Stimulated activated CD4-positive, alpha-beta T cell treated with anti-CD3 and anti-CD28 coated beads, Interleukin-2, amount 100 ng/mL, for 24 hours (primary cell): ENCODE measurements around the gene RAB7A.

ENCODE experiments used
- DNase-seq, 2 donors: peaks; one replicate each; pipeline ENCODE4 v3.0.0-alpha.2; 2020

Gene RAB7A

DNA sequence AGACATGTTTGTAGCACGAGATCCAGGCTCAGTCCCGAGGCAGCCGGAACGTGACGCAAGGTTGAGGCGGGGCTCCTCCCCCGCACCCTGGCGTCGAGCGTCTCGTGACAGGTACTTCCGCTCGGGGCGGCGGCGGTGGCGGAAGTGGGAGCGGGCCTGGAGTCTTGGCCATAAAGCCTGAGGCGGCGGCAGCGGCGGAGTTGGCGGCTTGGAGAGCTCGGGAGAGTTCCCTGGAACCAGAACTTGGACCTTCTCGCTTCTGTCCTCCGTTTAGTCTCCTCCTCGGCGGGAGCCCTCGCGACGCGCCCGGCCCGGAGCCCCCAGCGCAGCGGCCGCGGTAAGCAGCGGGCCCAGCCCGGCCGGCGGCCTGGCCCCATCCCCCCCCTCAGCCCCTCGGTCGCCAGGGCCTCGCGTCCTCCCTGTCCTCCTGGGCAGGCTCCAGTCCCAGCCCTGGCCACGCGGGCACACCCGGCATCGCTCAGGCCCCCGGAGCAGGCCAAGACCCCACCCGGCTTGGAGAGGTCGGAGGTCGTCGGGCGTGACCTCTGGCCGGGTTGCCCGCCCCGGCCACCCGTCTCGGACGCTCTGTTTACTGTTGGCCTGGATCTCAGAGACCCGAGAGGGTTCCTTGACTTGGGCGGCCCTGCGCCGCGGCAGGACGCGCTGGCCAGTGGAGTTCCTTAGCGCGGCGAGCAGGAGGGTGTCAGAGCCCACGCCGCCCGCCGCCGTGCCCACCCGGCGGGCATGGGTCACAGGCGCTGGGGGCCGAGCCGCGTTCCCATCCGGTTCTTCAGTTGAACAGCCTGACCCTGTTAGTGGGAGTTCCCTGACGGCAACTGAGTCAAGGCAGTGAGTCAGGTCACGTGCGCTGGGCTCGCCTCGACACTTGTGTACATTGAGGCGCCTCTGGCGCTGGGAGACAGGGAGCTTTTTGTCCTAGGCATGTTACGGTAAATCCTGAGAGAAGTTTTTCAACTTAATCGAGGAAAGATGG, at the start of gene RAB7A:
RAB7A (plus strand) TSS at position 161 of the 994 bp plus-strand sequence. CDS start 69,185 bp downstream, outside the sequence.
- DNase-seq, result peak; percentile 97 to 98

DNA sequence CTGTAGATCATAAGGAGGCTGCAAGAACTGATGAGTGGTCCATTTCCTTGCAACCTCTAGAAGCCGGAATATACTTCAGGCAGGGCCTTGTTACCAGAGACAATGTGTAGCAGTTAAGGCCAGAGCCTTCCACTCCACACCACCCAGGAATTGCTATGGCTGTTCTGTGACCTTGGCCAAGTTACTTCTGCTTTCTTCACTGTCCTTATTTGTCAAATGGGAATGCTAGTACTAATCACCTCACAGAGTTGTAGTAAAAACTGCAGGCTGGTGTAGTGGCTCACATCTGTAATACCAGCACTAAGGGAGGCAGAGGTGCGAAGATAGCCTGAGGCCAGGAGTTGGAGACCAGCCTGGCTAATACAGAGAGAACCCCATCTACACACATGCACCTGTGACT, 46.6 kb upstream of the RAB7A start:
- no peak for DNase-seq

DNA sequence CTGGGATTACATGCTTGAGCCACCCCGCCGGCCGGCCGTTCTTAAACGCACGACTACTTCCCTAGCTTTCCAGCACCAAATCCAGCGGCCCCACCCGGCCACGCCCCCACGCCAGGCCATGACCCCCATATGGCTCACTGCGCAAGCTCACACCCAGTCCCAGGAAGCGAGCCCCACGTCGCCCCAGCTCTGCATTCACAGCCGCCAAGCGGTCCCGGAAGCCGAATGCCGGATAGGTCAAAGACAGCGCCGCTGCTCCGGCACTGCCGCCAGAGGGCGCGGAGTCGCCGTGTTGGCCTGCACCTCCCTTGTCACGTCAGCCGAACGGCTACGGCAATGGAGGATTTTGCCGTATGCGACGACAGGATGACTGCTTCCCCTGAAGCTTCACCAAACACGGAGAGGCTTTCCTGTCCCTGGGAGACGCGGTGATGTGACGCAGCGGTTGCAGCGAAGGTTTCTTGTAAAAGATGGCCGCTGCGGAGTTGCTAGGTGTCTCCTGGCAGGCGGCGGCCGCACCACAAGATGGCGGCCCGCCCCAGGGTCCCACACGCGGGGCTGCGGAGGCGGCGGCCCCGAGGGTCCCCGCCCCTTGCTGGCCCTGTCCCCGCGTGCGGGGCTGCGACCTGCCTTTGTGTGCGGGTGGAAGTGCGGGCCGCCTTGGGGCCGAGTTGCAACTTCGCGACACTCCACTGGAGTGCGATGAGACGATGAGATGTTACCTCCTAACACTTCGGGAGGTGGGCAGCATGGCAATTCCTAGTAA, 45.2 kb upstream of the RAB7A start:
- peak; percentile 98 to 100 for DNase-seq

DNA sequence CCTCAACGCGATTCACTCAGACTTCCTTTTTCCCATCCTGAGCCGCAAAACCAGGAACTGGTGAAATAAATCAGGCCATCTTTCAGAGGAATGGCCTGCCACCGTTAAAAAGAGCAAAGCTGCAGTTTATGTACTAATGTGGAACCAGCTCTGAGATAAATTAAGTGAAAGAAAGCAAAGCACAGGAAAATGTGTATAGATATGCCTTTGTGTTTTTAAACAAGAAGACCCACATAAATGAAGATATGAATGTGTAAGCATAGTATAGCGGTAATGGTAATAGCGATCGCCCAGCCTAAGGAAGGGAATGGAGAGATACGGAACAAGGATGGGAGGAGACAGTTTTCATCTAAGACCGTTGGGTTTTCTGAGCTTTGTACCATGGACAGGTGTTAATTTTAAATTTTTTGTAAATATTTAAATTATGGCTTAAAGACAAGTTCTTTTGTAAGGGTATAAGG, 44.6 kb upstream of the RAB7A start:
- DNase-seq, result no peak

DNA sequence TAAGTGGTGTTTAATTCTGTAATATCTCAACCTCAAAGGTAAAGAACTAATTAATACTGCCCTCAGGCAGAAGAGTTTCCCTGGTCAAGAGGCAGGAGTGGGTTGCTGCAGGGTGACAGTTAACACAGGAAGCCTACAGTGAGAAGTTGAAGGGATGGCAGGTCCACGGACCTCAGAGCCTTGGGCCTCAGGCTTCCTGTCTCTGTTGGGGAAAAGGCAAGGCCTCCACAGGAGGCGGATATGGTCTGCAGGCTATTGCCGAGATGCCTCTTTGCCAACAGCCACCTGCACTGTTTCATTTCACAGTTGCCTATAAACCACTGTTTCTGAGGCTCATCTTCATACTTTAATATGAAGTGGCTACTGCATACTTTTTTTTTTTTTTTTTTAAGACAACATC, 42.0 kb upstream of the RAB7A start:
- no peak for DNase-seq

DNA sequence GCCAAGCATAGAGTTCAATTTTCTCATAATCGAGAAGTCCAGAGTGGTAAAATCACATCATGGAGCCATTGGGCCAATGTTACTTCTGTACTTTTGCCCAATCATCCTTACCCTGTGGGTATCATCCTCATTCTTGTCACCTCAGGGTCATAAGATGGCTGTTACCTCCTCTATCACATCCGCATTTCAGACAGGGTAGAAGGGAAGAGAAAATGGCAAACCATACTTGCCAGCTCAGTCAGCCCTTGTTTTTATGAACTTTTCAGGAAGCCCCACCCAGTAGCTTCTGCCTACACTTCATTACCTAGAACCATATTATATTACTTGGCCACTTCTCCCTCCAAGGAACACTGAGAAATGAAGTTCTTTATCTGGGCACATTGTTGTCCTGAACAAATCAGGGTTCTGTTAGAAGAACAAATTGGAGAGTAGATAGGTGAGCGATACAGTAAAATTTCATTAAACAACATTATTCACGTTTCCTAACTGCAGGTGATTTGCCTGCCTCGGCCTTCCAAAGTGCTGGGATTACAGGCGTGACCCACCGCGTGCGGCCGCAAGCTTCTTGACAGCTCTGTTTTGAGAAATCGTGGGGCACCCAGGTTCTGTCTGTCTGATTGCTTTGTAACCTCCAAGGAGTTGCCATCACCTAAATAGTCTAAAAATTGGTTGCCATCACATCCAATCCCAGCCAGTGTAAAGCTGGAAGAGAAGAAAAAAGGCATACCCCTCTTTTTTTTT, 40.8 kb upstream of the RAB7A start:
- no peak for DNase-seq

DNA sequence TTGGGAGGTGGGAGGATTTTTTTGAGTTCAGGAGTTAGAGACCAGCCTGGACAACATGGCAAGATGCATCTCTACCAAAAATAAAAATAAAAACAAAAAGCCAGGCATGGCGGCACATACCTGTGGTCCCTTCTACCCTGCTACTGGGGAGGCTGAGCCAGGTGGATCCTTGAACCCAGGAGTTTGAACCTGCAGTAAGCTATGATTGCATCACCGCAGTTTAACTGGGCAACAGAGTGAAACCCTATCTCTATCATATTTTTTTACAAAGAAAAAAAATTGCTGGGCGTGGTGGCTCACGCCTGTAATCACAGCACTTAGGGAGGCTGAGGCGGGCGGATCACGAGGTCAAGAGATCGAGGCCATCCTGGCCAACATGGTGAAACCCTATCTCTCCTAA, 39.5 kb upstream of the RAB7A start:
- DNase-seq, result no peak

DNA sequence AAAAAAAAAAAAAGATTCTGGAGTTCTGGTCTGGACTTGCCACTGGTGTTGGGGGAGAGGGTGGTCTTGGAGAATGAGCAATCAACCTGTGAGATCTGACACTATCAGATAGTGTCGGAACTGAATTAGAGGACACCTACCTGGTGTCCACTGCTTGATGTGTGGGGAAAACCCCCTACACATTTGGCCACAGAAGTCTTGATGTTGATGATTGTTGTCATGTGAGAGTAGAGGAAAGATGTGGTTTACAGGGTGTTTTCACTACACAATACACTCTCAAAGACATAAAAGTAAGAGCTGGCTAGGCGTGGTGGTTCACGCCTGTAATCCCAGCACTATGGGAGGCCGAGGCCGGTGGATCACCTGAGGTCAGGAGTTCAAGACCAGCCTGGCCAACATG, 36.9 kb upstream of the RAB7A start:
- no peak for DNase-seq

DNA sequence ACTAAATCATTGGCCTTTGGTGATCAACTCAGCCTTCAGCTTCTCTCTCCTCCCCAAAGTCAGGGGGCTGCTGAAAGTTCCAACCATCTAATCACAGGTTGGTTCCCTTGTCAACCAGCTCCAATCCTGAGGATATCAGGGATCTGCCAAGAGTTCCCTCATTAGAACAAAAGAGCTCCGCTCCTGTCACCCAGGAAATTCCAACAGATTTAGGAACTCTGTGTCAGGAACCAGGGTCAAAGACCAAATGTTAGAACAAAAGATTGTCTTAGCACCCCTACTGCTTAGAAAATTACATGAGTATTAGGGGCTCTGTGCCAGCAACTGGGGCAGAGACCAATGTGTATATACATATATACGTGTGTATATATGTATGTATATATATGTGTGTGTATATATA, 32.3 kb upstream of the RAB7A start:
- DNase-seq, result no peak

DNA sequence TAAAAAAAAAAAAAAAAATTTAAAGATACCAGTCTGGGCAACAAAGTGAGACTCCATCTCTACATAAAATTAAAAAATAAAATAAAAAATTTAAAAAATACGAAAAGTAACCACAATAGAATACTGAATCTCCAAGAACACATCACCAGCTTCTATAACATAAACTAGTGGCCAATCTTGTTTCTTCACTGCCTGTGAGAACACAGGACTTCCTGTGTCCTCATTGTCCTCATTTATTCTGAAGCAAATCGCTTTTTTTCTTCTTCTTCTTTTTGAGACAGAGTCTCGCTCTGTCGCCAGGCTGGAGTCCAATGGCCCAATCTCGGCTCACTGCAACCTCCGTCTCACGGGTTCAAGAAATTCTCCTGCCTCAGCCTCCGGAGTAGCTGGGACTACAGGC, 28.6 kb upstream of the RAB7A start:
- DNase-seq, result no peak

DNA sequence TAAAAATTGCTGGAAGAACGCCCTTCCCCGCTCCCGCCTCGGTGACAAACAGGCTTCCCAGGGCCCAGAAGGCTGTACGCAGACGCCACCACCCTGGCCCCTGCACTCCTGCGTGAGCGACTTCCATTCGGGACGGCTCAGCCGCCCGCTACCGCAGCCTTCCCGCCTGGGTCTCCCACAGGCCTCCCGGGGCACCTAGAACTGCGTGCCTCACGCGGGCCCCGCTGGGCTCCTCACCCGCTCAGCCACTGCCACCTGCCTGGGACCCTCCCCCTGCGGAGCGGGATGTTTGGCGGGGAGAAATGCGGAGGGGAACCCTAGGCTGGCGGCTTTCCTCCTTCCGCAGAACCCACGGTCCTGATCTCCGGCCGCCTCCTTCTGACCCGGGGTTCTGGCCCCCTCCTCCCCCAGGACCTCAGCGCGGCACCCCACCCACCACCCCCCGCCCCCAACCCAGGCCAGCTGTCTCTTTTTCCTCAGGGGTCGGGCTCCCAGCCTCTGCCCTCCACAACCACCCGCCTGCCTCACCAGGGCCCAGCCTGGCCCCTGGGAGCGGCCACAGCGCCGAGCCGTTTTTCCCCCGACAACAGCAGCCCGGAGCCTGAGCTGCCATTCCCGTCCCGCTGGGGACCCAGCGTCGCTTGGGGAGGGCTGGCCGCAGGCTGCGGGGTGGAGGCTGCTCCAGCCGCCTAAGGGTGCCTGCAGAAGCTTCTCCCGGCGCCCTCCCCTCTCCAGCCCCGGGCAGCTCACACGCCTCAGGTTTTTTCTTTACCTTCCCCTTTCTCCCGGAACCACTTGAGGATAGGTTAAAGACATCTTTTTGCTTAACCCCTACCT, 27.6 kb upstream of the RAB7A start:
- peak in 1 of 2 donors; percentile 37 for DNase-seq

DNA sequence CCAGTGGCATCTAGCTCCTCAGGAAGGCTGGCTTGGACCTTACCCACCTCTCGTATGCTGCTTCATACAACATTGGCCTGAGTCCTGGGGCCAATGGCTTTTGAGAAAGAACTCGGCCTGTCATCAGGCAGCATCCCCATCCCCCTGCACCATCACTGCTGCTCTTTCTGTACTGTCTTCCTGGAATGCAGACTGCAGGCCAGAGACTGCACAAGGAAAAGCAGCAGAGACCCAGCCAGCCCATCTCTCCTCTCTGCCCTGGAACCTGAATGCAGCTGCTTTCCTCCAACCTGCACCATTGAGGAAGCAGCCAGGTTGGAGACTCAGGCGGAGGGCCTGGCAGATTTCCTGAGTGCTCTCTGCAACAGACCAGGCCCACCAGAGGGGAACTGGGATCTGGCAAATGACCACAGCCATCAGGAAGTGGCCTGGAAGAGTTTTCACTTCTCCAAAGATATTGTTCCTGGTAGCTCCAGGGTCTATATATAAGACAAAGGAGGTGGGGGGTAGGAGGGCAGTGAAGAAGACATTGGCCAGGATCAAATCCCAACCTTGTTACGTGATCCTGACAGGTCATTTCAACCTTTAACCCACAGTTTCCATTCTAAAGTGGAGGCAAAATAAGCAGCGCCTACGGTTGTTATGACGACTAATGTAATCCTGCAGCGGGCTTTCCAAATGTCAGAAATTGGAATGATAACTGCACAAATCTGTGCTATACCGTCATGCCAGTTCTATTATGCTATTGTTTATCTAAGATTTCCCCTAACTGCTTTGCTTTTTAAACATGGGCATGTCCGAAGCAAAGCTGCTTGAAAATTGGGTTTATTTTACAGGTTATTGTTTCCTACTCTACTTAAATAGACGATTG, 24.4 kb upstream of the RAB7A start:
- DNase-seq, result no peak

DNA sequence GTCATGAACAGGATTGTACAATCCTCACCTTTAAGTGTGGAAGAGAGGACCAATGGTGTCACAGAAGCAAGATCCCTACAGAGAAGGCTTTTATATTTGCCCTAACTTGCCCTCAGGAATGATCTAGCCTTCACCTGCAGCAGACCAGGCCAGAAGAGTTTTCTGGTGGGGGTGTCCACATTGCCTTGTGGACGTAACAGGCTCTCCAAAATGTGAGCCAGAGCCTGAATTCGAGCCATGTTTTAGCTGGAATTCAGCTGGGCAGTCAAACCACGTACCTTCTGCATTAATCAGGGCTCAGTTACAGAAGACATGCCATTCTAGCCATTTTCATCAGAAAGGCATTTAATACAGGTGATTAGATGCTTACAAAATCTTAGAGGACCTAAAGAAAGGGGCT, 23.6 kb upstream of the RAB7A start:
- DNase-seq, result no peak

DNA sequence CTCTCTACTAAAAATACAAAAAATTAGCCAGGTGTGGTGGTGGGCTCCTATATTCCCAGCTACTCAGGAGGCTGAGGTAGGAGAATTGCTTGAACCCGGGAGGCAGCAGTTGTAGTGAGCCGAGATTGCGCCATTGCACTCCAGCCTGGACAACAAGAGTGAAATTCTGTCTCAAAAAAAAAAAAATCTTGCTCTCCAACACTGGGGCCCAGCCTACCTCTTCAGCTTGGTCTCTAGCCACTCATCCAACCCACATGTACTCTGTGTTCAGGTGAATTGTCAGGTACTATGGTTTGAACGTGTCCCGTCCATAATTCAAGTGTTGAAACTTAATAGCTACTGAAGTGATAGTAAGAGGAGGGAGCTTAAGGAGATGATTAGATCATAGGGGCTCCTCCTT, 22.4 kb upstream of the RAB7A start:
- no peak for DNase-seq

DNA sequence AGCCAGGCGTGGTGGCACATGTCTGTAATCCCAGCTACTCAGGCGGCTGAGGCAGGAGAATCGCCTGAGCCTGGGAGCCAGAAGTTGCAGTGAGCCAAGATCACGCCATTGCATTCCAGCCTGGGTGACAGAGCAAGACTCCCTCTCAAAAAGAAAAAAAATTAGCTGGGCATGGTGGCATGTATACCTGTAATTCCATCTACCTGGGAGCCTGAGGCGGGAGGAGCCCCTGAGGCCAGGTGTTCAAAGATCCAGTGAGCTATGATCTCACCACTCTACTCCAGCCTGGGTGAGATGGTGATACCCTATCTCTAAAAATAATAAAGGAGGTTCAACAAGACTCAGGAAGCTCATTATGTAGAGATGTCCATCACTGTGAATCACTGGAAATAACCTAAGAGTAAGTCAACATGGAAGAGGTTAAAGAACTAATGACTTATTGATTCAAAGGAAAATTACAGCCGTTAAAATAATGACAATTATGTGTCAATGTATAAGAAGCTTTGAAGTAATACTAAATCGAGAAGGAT, 19.8 kb upstream of the RAB7A start:
- no peak for DNase-seq

DNA sequence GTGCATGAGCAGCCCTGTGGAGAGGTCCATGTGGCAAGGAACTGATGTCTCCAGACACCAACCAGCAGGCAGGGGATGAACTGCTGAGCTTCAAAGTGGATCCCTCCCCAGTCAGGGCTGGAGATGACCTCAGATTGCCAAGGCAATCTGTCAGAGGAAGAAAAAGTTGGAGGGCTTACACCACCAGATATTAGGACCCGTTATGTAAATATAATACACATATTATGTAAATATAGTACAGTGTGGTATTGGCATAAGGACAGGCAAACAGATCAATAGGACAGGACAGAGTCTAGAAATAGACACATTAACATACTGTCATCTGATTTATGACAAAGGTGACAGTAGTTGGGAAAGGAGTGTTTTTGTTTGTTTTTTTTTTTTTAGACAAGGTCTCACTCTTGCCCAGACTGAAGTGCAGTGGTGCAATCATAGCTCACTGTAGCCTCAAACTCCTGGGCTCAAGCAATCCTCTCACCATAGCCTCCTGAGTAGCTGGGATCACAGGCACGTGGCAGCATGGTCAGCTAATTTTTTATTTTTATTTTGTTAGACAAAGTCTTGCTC, 18.0 kb upstream of the RAB7A start:
- DNase-seq, result no peak

DNA sequence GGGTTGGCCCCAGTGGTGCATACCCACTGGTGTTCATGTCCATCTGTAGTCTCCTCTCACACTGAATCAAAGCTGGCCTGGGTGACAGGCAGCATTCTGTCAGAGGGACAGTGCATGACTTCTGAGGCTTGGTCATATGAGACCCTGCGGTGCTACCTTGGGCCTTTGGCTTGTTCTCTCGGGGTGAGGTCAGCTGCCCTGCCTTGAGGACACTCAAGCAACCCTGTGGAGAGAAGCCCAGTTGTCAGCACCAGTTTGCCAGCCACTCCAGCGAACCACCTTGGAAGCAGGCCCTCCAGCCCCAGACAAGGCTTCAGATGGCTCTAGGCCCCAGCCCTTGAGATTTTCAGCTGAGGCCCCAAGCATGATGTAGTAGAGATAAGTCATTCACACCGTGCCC, 16.9 kb upstream of the RAB7A start:
- no peak for DNase-seq

DNA sequence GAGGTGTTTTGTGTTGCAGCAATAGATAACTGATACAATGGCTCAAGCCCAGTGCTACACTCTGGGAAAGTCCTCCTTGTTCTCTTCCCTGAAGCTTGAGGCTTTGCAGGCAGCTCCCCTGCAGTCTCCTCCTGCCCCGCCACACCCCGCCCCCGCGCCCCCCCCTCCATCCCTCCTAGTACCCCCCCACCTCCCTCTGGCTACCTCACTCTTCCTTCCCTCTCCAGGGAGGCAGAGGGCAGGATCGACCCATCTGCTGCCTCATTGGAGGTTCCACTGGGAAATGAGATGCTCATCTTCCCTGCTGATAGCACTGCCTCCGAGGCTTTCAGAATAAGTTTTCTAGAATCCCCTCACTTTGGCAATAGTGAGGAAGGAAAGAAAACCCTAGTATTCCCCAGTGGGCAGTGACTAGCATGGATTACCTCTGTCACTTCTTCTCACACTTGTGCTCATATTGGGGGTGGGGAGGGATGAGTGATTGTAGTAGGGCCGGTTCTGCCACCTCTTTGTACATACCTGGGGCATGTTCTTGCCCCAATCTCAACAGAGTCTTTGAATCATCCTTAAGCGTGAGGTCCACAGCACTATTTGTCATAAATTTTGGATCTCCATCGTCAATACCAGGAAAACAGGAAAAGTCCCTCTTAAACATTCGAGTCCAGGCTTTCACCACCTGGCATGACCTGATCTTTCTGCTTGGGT, 16.3 kb upstream of the RAB7A start:
- DNase-seq, result no peak

DNA sequence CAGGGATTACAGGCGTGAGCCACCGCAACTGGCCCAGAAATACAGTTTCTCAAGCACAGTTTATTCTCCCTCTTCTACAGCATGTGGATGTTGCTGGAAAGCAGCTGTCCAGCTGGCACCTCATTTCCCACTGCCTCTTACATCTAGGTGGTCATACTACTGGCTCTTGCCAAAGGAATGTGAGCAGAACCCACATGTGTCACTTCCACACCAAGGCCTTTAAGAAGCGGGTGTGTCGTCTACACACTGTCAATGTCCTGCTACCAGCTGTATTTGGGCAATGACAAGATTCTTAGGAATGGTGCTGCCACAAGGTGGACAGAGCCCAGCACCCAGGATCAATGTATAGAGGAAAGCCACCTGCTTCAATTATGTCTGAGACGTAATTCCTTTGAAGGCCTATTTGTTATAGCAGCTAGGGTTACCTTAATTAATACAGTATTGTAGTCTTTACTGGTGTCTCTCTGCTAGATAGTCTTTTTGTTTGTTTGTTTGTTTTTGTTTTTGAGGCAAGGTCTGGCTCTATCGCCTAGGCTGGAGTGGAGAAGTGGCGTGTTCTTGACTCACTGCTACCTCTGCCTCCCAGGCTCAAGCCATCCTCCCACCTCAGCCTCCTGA, 15.1 kb upstream of the RAB7A start:
- no peak for DNase-seq
